Mesodermal cell (in vitro differentiated cells): ENCODE results near the gene KIF20B.

Experiments
- H3K27ac ChIP-seq: 2 replicates; pipeline ENCODE4 v1.7.0; 2013; ENCODE audit warnings: mild to moderate bottlenecking, low read depth, low read length, moderate library complexity; ENCODE audit not compliant: severe bottlenecking
- H3K36me3 ChIP-seq: 2 replicates; pipeline ENCODE4 v1.7.1; 2013; ENCODE audit warnings: mild to moderate bottlenecking, low read length, moderate library complexity; ENCODE audit not compliant: control insufficient read depth, insufficient read depth
- H3K4me1 ChIP-seq: one replicate; pipeline ENCODE4 v1.7.1; 2013; ENCODE audit warnings: mild to moderate bottlenecking, low read length; ENCODE audit not compliant: insufficient read depth, control insufficient read depth, poor library complexity, severe bottlenecking
- H3K4me3 ChIP-seq: 2 replicates; pipeline ENCODE4 v1.7.0; 2013; ENCODE audit warnings: low read length, control low read depth, mild to moderate bottlenecking; ENCODE audit not compliant: insufficient read depth, poor library complexity, severe bottlenecking; ENCODE audit errors: extremely low read depth
- H3K9me3 ChIP-seq: 2 replicates; pipeline ENCODE4 v1.7.1; 2013; ENCODE audit warnings: mild to moderate bottlenecking, low read length, moderate library complexity; ENCODE audit not compliant: control insufficient read depth
- WGBS, 2 experiments: methylation state at CpG; one replicate each; pipeline ENCODE4 v1.1.5; 2013; ENCODE audit warnings: missing lambda C conversion rate in 2 of 2; ENCODE audit not compliant: insufficient coverage in 2 of 2; 5-methylcytosine and 5-hydroxymethylcytosine counted together

Gene KIF20B

GRCh38 chr10:89773081-89773480, 71.7 kb downstream of the KIF20B start:
- H3K36me3 ChIP-seq: peaks cover 55% of the 10 kb centered on the region
- peaks cover 6% of the 10 kb centered on the region for H3K9me3 ChIP-seq
- no peaks in the 10 kb centered on the region for H3K4me1 ChIP-seq
- H3K27ac ChIP-seq: no peak overlapping the region
- no peak overlapping the region for H3K4me3 ChIP-seq
- 60% methylated on average over 1 of the region's 1 CpG; no CpG with 5 or more reads in 1 of the 2 experiments for WGBS, 2 experiments

GRCh38 chr10:89776665-89777064, 75.3 kb downstream of the KIF20B start:
- H3K36me3 ChIP-seq: peaks cover 44% of the 10 kb centered on the region
- peaks cover 6% of the 10 kb centered on the region for H3K9me3 ChIP-seq
- no peak overlapping the region for H3K4me3 ChIP-seq
- H3K27ac ChIP-seq: no peak overlapping the region
- no peaks in the 10 kb centered on the region for H3K4me1 ChIP-seq

- no peaks in the 10 kb centered on the region for H3K4me1 ChIP-seq
- no peak overlapping the region for H3K4me3 ChIP-seq
- H3K9me3 ChIP-seq: no peaks in the 10 kb centered on the region
- no peak overlapping the region for H3K27ac ChIP-seq
- peaks cover 19% of the 10 kb centered on the region for H3K36me3 ChIP-seq
- no CpG with 5 or more reads among the region's 2 CpGs for WGBS, 2 experiments
Measured at GRCh38 chr10:89782470-89782869, 81.1 kb downstream of the KIF20B start.

GRCh38 chr10:89783406-89783805, 82.0 kb downstream of the KIF20B start:
- H3K36me3 ChIP-seq: peaks cover 19% of the 10 kb centered on the region
- no peak overlapping the region for H3K4me3 ChIP-seq
- H3K27ac ChIP-seq: no peak overlapping the region
- no peaks in the 10 kb centered on the region for H3K4me1 ChIP-seq
- H3K9me3 ChIP-seq: no peaks in the 10 kb centered on the region

GRCh38 chr10:89785095-89785494, 83.7 kb downstream of the KIF20B start:
- Histone ChIP-seq H3K4me1 (no peaks in the 10 kb centered on the region), H3K9me3 (no peaks in the 10 kb centered on the region), H3K4me3 (no peak overlapping the region), H3K36me3 (peaks cover 12% of the 10 kb centered on the region), H3K27ac (no peak overlapping the region)
- 88 to 100% methylated on average over 1 of the region's 3 CpGs for WGBS, 2 experiments

- Histone ChIP-seq H3K27ac (no peak overlapping the region), H3K36me3 (no peaks in the 10 kb centered on the region), H3K9me3 (no peaks in the 10 kb centered on the region), H3K4me3 (no peak overlapping the region), H3K4me1 (no peaks in the 10 kb centered on the region)
- 86 to 97% methylated on average over 5 to 7 of the region's 7 CpGs for WGBS, 2 experiments
Measured at GRCh38 chr10:89789188-89789877, 87.9 kb downstream of the KIF20B start.

- no peaks in the 10 kb centered on the region for H3K36me3 ChIP-seq
- H3K9me3 ChIP-seq: no peaks in the 10 kb centered on the region
- no peak overlapping the region for H3K27ac ChIP-seq
- H3K4me1 ChIP-seq: no peaks in the 10 kb centered on the region
- WGBS, 2 experiments: 83% methylated on average over 1 of the region's 2 CpGs; no CpG with 5 or more reads in 1 of the 2 experiments
- H3K4me3 ChIP-seq: no peak overlapping the region
Measured at GRCh38 chr10:89792187-89792586, 90.8 kb downstream of the KIF20B start.

- WGBS, 2 experiments: 8 to 60% methylated on average over 1 to 2 of the region's 3 CpGs
- no peaks in the 10 kb centered on the region for H3K9me3 ChIP-seq
- no peaks in the 10 kb centered on the region for H3K36me3 ChIP-seq
- no peaks in the 10 kb centered on the region for H3K4me1 ChIP-seq
- no peak overlapping the region for H3K27ac ChIP-seq
- no peak overlapping the region for H3K4me3 ChIP-seq
Measured at GRCh38 chr10:89793649-89794254, 92.4 kb downstream of the KIF20B start.

GRCh38 chr10:89795840-89796239, 94.5 kb downstream of the KIF20B start:
- no peaks in the 10 kb centered on the region for H3K9me3 ChIP-seq
- H3K4me1 ChIP-seq: no peaks in the 10 kb centered on the region
- H3K36me3 ChIP-seq: no peaks in the 10 kb centered on the region
- H3K27ac ChIP-seq: no peak overlapping the region
- no peak overlapping the region for H3K4me3 ChIP-seq
- WGBS, 2 experiments: 67% methylated on average over 1 of the region's 1 CpG; no CpG with 5 or more reads in 1 of the 2 experiments

- no peaks in the 10 kb centered on the region for H3K4me1 ChIP-seq
- no peak overlapping the region for H3K4me3 ChIP-seq
- no CpG with 5 or more reads among the region's 2 CpGs for WGBS, 2 experiments
Measured at GRCh38 chr10:89798092-89798491, 96.7 kb downstream of the KIF20B start.

GRCh38 chr10:89799573-89799972, 98.2 kb downstream of the KIF20B start:
- H3K36me3 ChIP-seq: no peaks in the 10 kb centered on the region
- no peak overlapping the region for H3K4me3 ChIP-seq
- H3K27ac ChIP-seq: no peak overlapping the region
- no peaks in the 10 kb centered on the region for H3K4me1 ChIP-seq
- WGBS, 2 experiments: 86 to 100% methylated on average over 1 to 2 of the region's 2 CpGs
- no peaks in the 10 kb centered on the region for H3K9me3 ChIP-seq

More at GRCh38 chr10:89798092-89798491, 96.7 kb downstream of the KIF20B start:
- Histone ChIP-seq H3K27ac (no peak overlapping the region), H3K9me3 (no peaks in the 10 kb centered on the region), H3K36me3 (no peaks in the 10 kb centered on the region)
